Activated CD4-positive, alpha-beta T cell treated with anti-CD3 and anti-CD28 coated beads for 36 hours (primary cell): ENCODE results near the gene PATJ. TPM values are rescaled to one million over a fixed set of nuclear protein-coding genes. Genes with fewer than 3 reads are reported as not detected.

Experiments
- ATAC-seq: fragments of 200-7000 bp; cut with Tn5 transposase; one replicate; pipeline ENCODE4 v1.10.0; 2021; ENCODE audit warnings: mild to moderate bottlenecking, moderate library complexity
- CTCF ChIA-PET: fragments of 350-600 bp; sonication (Branson Sonifier 250); formaldehyde crosslinking; loops from one replicate; lab custom pipeline; 2021; ENCODE audit warnings: antibody characterized with exemption; lab: Charles Lee
- POLR2A ChIA-PET: fragments of 350-600 bp; sonication (Branson Sonifier 250); formaldehyde crosslinking; loops from one replicate; lab custom pipeline; 2021; ENCODE audit warnings: antibody characterized with exemption, inconsistent platforms; lab: Charles Lee
- DNase-seq: peaks from one replicate; pipeline ENCODE4 v3.0.0-alpha.2; 2020
- H3K27ac Mint-ChIP-seq: one replicate; pipeline ENCODE4 v1.8.0; 2021; ENCODE audit warnings: mixed read lengths
- H3K27me3 Mint-ChIP-seq: one replicate; pipeline ENCODE4 v1.8.0; 2021; ENCODE audit warnings: mixed read lengths
- H3K36me3 Mint-ChIP-seq: one replicate; pipeline ENCODE4 v1.8.0; 2021; ENCODE audit warnings: low read depth, mixed read lengths
- H3K4me1 Mint-ChIP-seq: one replicate; pipeline ENCODE4 v1.8.0; 2021; ENCODE audit warnings: mixed read lengths
- H3K4me3 Mint-ChIP-seq: one replicate; pipeline ENCODE4 v1.8.0; 2021; ENCODE audit warnings: mild to moderate bottlenecking, moderate library complexity, mixed read lengths
- H3K9me3 Mint-ChIP-seq: one replicate; pipeline ENCODE4 v1.8.0; 2021; ENCODE audit warnings: low read depth, mixed read lengths
- intact Hi-C, 2 experiments: fragments of 100-400 bp; cut with DNase I in 1 of 2; cut with micrococcal nuclease in 1 of 2; formaldehyde crosslinking; loops; one replicate each; pipeline versions ENCODE4 v1.14.2 to v1.15.1; 2022 to 2024; cut with DNase I, micrococcal nuclease
- total RNA-seq, 2 experiments: library from RNA; stranded (reverse); gene quantifications; one replicate each; pipeline ENCODE4 v1.2.3, GENCODE V29; 2021

The PATJ gene
- total RNA-seq, 2 experiments from 2014 or later: 12.6 to 12.8 TPM

GRCh38 chr1:62064829-62065407, 322.6 kb downstream of the PATJ start:
- ChIA-PET CTCF (interaction anchor here (0.6 to 1.6 kb wide), 3 partner anchors 18 to 312 kb away, joined by 3 to 5 read pairs (median 3); no protein-coding TSS in a partner anchor), POLR2A (no interaction called here)
- Mint-ChIP-seq H3K4me3 (no peak overlapping the region), H3K27ac (no peak overlapping the region), H3K36me3 (peaks cover 25% of the 10 kb centered on the region), H3K9me3 (no peaks in the 10 kb centered on the region), H3K4me1 (no peaks in the 10 kb centered on the region), H3K27me3 (no peaks in the 10 kb centered on the region)
- ATAC-seq: no peak
- DNase-seq: no peak
- intact Hi-C loops: no loop called here

DNA sequence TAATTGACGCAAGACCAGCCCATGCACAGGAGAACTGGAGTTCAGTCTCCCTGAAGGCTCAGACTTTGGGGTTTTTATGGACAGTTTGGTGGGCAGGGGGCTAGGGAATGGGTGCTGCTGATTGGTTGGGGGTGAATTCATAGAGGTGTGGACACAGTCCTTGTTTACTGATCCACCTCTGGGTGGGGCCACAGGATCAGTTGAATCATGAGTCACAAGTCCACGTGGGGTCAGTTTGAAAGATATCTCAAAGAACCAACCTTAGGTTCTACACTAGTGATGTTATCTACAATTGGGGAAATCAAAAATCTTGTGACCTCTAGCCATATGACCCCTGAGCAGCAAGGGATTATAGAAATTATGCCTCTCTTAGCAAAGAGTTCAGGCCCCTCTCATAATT, 324.4 kb downstream of the PATJ start:
- Mint-ChIP-seq H3K27ac (no peak overlapping the region), H3K36me3 (peaks cover 22% of the 10 kb centered on the region), H3K4me3 (no peak overlapping the region), H3K9me3 (no peaks in the 10 kb centered on the region), H3K4me1 (no peaks in the 10 kb centered on the region), H3K27me3 (no peaks in the 10 kb centered on the region)
- no peak for ATAC-seq
- ChIA-PET CTCF (interaction anchor here (0.7 kb wide), 1 partner anchor 13 kb away, joined by 3 read pairs; no protein-coding TSS in a partner anchor), POLR2A (no interaction called here)
- no peak for DNase-seq
- intact Hi-C loops: no loop called here

DNA sequence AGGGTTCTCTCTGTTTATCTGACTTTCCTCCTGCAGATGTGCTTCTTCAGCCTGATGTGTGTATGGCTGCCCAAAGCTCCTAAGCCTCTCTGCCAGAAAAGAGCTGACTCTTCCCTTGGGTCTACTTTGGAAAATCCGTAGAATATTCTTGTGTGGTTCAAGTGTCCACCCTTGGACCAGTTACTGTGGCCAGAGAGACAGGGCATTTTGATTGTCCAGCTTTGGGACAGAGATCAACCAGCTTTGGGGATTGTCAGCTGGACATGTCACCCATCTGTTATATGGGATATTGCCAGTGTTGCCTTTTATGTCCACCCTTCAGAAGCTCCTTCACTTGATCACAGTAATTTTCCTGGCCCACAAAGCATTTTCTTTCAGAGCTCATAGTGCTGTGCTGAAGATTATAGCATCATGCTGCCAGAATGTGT, 326.1 kb downstream of the PATJ start:
- ATAC-seq (no peak), DNase-seq (no peak)
- intact Hi-C loops: no loop called here
- H3K36me3 Mint-ChIP-seq: peaks cover 19% of the 10 kb centered on the region
- ChIA-PET POLR2A (no interaction called here), CTCF (interaction anchor here (0.5 to 1.2 kb wide), 3 partner anchors 12 to 342 kb away, joined by 3 to 6 read pairs (median 6); no protein-coding TSS in a partner anchor)
- no peaks in the 10 kb centered on the region for H3K27me3 Mint-ChIP-seq
- no peaks in the 10 kb centered on the region for H3K4me1 Mint-ChIP-seq
- H3K27ac Mint-ChIP-seq: no peak overlapping the region
- H3K4me3 Mint-ChIP-seq: no peak overlapping the region
- H3K9me3 Mint-ChIP-seq: no peaks in the 10 kb centered on the region

- ATAC-seq: no peak
- H3K27ac Mint-ChIP-seq: no peak overlapping the region
- ChIA-PET CTCF (interaction anchor here (0.5 to 1.2 kb wide), 4 partner anchors 13 to 1088 kb away, joined by 3 to 6 read pairs (median 4); no protein-coding TSS in a partner anchor), POLR2A (no interaction called here)
- no peaks in the 10 kb centered on the region for H3K9me3 Mint-ChIP-seq
- H3K4me1 Mint-ChIP-seq: no peaks in the 10 kb centered on the region
- no peak for DNase-seq
- H3K4me3 Mint-ChIP-seq: no peak overlapping the region
- intact Hi-C loops: no loop called here
- peaks cover 14% of the 10 kb centered on the region for H3K36me3 Mint-ChIP-seq
- H3K27me3 Mint-ChIP-seq: no peaks in the 10 kb centered on the region
Measured at GRCh38 chr1:62068978-62069377, 326.7 kb downstream of the PATJ start.

DNA sequence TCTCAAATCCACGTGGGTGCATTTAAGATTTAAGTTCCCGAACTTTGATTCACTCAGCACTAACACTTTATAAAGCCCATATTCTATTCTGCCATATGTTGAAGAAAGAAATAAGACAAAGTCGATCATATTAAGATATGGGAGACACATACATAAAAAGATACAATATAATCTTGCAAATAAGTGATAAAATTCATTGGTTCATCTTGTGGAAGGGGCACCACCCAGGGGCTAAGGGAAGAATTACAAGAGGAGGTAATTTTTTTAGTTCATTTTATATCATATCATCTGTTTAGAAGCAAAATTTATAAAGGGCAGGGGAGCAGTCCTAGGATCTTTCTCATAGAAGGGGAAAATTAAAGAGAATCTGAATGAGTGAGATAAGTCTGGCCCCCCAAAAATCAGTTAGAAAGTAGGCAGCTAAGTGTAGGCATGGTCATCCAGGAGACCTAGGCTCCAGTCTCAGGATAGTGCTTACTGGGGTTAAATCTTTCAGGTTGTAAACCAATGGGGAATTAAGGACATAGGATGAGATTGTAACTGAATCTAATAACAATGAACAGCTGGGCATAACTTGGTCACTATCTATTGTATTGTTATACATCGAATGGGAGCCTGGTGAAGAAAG, 328.2 kb downstream of the PATJ start:
- H3K36me3 Mint-ChIP-seq: peaks cover 6% of the 10 kb centered on the region
- H3K27me3 Mint-ChIP-seq: no peaks in the 10 kb centered on the region
- no peaks in the 10 kb centered on the region for H3K9me3 Mint-ChIP-seq
- H3K4me3 Mint-ChIP-seq: no peak overlapping the region
- CTCF ChIA-PET: no interaction called here
- no peaks in the 10 kb centered on the region for H3K4me1 Mint-ChIP-seq
- ATAC-seq (no peak), DNase-seq (peak; percentile 29)
- no peak overlapping the region for H3K27ac Mint-ChIP-seq
- intact Hi-C loops: loop anchor here in 1 of 2 experiments (2.0 kb wide), 1 partner anchor 120 kb away; no protein-coding TSS in a partner anchor
- POLR2A ChIA-PET: no interaction called here

DNA sequence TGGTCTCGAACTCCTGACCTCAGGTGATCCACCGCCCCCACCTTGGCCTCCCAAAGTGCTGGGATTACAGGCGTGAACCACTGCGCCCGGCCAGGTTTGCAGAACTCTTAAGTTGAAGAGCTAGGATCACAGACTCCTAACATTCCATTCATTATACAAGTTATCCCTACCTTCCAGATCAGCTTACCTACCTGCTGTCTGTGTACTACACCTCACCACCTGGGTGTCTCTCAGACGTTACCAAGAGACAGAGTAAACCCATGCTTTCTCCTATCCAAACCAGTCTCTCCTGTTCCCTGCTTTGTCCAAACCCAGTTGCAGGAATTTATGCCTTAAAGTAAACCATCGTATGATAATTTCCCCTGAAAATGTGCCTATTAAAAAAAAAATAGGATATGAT, 329.4 kb downstream of the PATJ start:
- POLR2A ChIA-PET: no interaction called here
- no peak for ATAC-seq

DNA sequence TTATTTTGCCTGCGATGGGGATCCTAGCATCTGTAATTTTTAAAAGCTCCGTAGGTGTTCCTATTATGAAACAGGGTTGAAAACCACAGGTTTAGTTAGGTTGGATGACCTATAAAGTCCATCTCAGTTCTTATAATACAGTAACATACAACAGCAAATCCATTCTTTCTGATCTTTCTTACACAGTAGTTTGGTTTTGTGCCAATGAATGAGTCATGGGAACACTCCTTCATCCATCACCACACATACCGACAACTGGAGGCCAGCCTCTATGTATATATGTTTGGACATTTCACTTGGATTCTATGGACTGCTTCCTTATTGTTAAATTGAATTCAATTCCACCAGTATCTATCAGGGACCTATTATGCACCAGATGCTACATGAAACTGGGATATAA, 334.0 kb downstream of the PATJ start:
- DNase-seq (no peak), ATAC-seq (no peak)
- H3K4me1 Mint-ChIP-seq: no peaks in the 10 kb centered on the region
- no peaks in the 10 kb centered on the region for H3K9me3 Mint-ChIP-seq
- CTCF ChIA-PET: no interaction called here
- no peaks in the 10 kb centered on the region for H3K36me3 Mint-ChIP-seq
- no peak overlapping the region for H3K27ac Mint-ChIP-seq
- intact Hi-C loops: no loop called here
- H3K4me3 Mint-ChIP-seq: no peak overlapping the region
- POLR2A ChIA-PET: interaction anchor here (0.6 kb wide), 1 partner anchor 18 kb away, joined by 3 read pairs; no protein-coding TSS in a partner anchor
- no peaks in the 10 kb centered on the region for H3K27me3 Mint-ChIP-seq

More for the DNA sequence above, 329.4 kb downstream of the PATJ start:
- CTCF ChIA-PET: interaction anchor here (3.4 kb wide), 1 partner anchor 11 kb away, joined by 19 read pairs; no protein-coding TSS in a partner anchor
- DNase-seq: no peak
- Mint-ChIP-seq H3K4me3 (no peak overlapping the region), H3K27me3 (no peaks in the 10 kb centered on the region), H3K27ac (no peak overlapping the region), H3K36me3 (peaks cover 1% of the 10 kb centered on the region), H3K9me3 (no peaks in the 10 kb centered on the region), H3K4me1 (no peaks in the 10 kb centered on the region)
- intact Hi-C loops: loop anchor here in 1 of 2 experiments (2.0 kb wide), 1 partner anchor 121 kb away; no protein-coding TSS in a partner anchor

- no peak overlapping the region for H3K4me3 Mint-ChIP-seq
- ATAC-seq (no peak), DNase-seq (no peak)
- no peaks in the 10 kb centered on the region for H3K9me3 Mint-ChIP-seq
- CTCF ChIA-PET: interaction anchor here (0.9 to 2.1 kb wide), 2 partner anchors 60 to 66 kb away, joined by 3 to 5 read pairs; no protein-coding TSS in a partner anchor
- POLR2A ChIA-PET: no interaction called here
- H3K27ac Mint-ChIP-seq: no peak overlapping the region
- no peaks in the 10 kb centered on the region for H3K4me1 Mint-ChIP-seq
- no peaks in the 10 kb centered on the region for H3K27me3 Mint-ChIP-seq
- intact Hi-C loops: no loop called here
- H3K36me3 Mint-ChIP-seq: no peaks in the 10 kb centered on the region
Measured at GRCh38 chr1:62077821-62078220, 335.5 kb downstream of the PATJ start.

GRCh38 chr1:62082456-62083363, 340.4 kb downstream of the PATJ start:
- Mint-ChIP-seq H3K27ac (no peak overlapping the region), H3K9me3 (no peaks in the 10 kb centered on the region), H3K4me3 (no peak overlapping the region), H3K27me3 (no peaks in the 10 kb centered on the region), H3K4me1 (no peaks in the 10 kb centered on the region), H3K36me3 (peaks cover 3% of the 10 kb centered on the region)
- ChIA-PET CTCF (interaction anchor here (0.6 to 2.4 kb wide), 24 partner anchors 10 to 422 kb away, joined by 3 to 25 read pairs (median 4); no protein-coding TSS in a partner anchor), POLR2A (no interaction called here)
- ATAC-seq (peak; percentile 80), DNase-seq (peak; percentile 61)
- intact Hi-C loops: loop anchor here (1.0 to 5.0 kb wide), 4 partner anchors 49 to 665 kb away; no protein-coding TSS in a partner anchor

GRCh38 chr1:62084310-62084890, 342.1 kb downstream of the PATJ start:
- peaks cover 3% of the 10 kb centered on the region for H3K36me3 Mint-ChIP-seq
- H3K4me3 Mint-ChIP-seq: no peak overlapping the region
- intact Hi-C loops: loop anchor here (5.0 kb wide), 1 partner anchor 663 kb away; no protein-coding TSS in a partner anchor
- H3K4me1 Mint-ChIP-seq: no peaks in the 10 kb centered on the region
- ATAC-seq (no peak), DNase-seq (no peak)
- H3K9me3 Mint-ChIP-seq: no peaks in the 10 kb centered on the region
- ChIA-PET CTCF (interaction anchor here (2.0 to 2.4 kb wide), 2 partner anchors 9 to 12 kb away, joined by 19 to 25 read pairs; no protein-coding TSS in a partner anchor), POLR2A (no interaction called here)
- no peaks in the 10 kb centered on the region for H3K27me3 Mint-ChIP-seq
- no peak overlapping the region for H3K27ac Mint-ChIP-seq
